ENCODE results near the gene GRIN2A. TPM values are rescaled to one million over a fixed set of nuclear protein-coding genes. Genes with fewer than 3 reads are reported as not detected.

Gene GRIN2A
- total RNA-seq, 1 donor from 2014 or later = not detected

DNA sequence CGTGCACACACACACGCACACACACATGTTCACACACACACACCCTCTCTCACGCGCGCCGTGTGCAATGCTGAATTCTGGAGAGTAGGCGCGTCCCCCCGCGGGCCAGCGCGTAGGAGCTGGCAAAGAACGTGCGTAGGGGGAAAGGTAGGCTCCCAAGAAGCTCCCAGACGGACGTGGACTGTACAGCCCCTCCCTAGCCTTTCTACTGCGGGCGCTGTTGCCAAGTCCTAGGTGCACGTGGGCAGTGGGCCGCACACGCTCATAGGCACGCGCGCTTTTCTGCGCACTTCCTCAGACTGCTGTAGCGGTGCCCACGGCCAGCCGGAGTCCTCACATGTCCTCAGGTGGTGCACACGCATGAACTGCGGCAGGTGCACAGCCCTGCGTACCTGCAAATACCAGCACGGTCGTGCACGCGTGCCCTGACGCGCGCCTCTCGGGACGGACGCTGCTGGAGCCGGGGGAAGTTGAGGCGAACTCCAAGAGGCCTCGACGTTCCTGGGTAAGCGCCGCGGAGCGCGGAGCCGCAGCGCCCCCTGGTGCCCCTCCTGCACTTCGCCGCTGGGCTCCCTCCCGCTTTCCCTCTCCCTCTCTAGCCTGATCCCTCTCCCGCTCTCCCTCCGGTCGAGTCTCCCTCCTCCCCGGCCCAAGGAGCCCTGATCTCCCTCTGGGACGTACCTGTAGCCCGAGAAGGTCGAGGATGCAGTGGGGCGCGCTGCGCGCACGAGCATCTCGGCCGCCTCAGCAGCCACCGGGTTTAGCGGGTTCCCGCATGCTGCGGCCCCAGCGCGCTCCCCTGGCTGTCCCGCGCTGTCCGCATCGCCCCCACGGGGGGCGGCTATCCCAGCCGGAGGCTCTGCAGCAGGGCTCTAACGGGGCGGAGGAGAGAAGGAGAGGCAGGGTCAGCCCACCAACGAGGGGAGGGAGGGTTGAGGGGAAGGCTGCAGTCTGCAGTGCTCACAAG, 749 bp downstream of the GRIN2A start:
- intact Hi-C loops (cut with micrococcal nuclease) = loop anchor here (5.0 kb wide), 1 partner anchor 1614 kb away; no protein-coding TSS in a partner anchor

DNA sequence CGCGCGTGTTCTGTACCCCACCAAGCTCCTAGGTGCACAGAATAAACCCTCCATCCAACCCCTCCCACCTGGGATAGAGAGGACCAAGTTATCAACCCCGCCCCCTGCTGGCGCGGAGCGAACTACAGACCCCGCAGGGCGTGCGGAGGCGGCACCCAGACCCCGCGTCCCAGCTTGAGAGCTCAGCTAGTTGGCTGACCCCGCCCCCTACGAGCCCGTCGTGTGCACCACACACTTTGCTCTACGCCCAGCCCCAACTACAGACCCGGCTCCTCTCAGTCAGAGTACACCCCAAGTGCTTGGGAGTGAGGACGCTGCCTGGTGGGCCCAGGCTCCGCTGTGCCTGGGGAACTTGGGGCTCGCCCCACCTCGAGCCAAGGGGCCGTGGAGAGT, 1.5 kb downstream of the GRIN2A start:
- intact Hi-C loops (cut with micrococcal nuclease) = loop anchor here (5.0 kb wide), 1 partner anchor 1613 kb away; no protein-coding TSS in a partner anchor

DNA sequence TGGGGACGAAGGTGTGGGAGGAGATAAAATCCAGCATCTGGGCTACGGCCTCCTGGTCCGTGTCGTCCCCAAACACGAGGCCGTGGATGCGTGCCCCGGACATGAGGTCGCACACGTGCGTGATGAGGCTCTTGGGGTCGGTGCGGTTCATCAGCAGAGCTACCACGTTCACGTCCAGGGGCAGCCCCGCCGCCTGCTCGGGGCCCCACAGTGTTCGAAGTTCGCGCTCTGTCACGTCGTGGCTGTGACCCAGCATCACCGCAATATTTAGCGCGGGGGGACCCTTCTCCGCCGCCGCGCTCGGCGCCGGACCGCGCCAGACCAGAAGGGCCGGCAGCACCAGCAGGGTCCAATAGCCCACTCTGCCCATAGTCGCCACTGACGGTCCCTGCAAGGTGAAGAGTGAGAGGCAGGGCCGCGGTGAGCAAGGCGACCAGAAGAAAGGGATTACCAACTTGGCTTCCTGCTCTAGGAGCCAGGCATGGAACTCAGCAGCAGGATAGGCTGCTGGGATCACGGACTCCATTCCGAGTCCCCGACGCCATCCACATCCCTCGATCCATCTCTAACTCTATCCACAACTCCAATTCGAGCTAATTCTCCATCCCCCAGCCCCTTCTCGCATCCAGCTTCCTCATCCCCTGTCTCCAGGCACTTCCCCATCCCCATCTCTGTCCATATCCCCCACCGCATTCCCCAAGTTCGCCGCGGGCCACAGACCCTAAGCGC, 2.0 kb downstream of the GRIN2A start:
- intact Hi-C loops (cut with micrococcal nuclease) = loop anchor here (5.0 kb wide), 1 partner anchor 1613 kb away; no protein-coding TSS in a partner anchor

DNA sequence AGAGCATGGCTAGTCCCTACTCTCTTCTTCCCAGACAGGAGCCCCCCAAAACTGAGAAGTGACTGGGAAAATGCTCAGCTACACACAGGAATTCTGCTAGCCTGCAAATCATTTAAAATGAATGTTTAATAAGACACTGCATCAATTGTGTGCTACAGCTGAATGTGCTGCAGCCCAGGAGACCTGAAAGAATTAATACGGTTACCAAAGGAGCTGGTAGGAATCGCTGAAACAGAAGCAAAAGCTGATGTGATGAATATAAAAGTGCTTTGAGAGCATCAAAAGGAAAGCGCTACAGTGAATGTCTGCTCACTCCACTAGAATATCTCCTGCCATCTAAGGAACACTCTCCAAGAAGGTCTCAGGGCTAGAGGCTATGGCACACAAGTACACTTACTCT, 3.7 kb downstream of the GRIN2A start:
- intact Hi-C loops (cut with micrococcal nuclease) = no loop called here

DNA sequence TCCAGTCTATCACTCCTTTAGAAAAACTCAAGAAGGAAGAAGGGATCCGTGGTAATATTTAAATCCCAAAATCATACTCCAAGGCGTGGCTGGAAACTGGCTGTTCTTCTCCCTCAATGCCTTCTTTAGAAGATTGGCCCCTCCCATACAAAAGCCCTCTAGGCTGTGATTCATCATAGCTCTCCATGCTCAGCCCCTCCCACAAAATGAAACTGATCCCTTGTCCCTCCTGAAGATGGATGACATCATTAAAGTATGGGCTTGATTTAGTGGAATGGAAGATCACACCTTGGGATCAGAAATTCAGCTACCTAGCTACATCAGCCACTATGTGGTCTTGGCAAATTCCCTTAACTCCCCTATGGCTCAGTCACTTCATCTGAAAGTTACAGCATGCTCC, 4.1 kb downstream of the GRIN2A start:
- intact Hi-C loops (cut with micrococcal nuclease) = no loop called here

DNA sequence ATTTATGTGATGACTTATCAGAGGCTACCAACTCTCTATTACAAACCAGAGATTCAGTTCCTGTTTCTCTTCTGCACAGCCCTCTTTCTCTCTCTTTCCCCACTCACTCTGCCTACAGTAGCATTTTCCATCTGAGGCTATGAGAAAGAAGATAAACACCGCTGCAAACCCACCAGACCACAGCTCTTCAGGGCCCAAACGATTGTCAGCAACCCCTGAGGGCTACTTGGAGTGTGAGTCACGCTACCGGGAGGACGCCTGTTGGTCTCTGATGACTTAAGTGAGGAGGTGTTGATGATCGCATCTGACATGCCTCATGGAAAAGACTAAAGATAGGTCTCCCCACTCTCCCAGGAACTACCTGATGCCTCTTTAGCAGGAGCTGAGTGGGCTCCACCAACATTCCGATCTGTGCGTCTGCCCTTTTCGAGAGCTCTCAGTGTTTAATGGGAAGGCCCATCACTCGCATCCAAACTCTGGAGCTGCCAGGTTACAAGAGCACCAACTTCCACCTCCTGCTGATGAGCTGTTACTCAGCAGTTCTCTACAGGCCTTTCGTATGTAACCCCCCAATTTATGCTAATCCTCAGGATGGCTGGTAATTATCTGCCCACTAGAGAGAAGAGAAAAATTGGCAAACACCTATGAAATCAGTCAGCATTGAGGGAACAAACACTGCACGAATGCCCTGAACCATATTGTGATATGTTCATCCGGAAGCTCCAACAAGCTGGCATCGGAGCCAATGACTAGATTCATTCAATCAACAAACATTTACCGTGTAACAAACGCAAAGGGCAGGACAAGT, 9.2 kb downstream of the GRIN2A start:
- intact Hi-C loops (cut with micrococcal nuclease) = no loop called here

DNA sequence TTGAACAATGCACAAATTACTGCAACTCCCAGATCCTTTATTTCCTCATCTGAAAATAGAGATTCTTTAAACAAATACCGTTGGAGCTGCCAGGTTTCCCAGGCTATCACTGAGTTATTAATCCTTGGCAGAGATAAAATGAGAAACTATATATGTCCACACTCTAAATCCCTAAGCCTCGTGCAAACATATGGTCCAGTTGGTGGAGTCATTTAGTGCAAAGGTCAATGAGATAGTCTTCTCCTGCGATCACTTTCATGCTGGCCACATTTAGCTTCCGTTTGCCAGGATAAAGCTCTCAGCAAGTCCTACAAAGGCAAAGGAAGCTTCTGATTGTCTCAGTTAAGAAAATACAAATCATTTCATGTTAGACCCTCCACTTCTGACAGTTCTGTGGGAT, 11.0 kb downstream of the GRIN2A start:
- intact Hi-C loops (cut with micrococcal nuclease) = no loop called here

DNA sequence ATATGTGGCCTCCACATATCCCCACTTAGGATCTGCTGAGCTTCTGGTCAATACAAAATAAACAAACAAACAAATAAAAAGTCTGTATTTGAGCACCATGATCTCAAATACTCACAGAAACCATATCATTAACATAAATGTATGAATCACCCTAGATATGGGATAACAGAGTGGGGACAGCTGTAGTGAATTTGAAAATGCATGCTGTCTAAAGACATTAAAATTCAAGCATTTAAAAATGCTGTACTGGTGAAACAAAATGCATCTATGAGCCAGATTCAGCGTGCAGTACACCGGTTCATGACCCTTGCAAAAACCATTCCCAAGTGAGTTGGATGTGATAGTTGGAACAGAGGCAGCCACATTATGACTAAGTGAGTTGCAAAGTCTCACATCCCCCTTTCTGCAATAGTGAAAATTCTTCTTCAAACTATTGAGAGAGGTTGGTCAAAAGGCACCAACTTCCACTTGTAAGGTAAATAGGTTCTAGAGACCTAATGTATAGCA, 12.3 kb downstream of the GRIN2A start:
- intact Hi-C loops (cut with micrococcal nuclease) = no loop called here

DNA sequence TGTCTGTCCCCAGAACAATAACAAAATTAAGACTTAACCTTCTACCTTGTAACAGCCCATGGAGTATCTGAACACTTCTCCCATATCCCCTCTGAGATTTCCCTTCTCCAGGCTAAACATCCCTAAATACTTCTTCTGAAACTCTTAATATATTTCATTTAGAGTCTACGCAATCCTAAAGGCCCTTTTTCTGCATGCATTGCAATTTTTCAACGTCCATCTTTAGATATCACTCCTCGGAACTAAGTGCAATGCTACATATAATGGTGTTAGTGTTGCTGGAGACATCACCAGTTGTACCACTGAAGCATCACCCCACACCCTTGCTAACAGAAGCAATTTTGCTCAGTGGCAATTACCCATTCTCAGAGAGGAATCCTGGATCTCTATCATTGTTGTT, 13.2 kb downstream of the GRIN2A start:
- intact Hi-C loops (cut with micrococcal nuclease) = no loop called here

DNA sequence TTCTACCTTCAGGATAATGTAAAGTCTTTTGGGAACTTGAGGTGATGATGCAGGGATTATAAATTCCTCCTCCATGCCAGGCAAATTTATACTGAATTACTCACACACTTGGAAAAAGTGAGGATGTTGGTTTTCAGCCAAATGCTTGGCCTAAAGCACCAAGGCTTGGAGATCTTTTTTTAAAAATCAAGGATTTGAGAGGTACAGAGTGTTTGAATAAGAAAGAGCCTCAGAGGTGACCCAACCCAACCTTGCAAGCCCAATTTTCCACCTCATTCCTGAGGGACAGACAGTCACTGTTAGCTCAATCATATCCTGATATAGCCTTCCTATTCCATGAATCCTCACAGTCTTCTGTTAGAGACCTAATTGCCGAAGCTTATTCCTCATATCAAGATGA, 14.0 kb downstream of the GRIN2A start:
- intact Hi-C loops (cut with micrococcal nuclease) = no loop called here

DNA sequence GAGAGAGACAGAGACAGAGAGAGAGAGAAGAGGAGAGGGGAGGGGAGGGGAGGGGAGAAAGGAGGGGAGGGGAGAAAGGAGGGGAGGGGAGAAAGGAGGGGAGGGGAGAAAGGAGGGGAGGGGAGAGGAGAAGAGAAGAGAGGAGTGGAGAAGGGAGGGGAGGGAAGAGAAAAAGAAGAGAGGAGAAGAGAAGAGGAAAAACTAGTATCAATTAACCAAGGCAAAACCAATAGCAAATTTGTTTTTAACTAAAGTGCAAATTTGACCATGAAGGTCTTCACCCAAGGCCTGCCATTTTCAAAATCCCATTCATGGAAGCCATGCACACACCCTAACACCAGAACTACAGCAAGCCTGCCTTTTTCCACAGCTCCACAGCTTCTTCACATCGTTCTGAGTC, 16.6 kb downstream of the GRIN2A start:
- intact Hi-C loops (cut with micrococcal nuclease) = no loop called here

DNA sequence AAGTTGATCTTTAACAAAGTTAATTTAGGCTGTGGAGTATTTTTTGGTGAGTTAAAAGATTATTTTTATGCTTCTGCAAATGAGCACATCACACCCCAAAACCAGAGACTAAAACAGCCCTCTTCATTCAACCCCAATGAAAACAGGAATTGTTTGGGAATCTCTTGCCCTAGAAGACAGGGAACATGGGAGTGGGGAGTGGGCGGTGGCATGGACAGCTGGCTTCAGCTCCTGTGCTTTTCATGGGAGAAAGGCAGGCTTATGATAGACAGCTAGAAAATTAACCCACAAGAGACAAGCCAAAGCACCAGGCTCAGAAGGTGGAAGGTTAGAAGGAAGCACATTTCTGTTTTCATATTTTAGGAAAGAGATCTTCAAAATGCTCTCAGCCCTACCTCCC, 19.2 kb downstream of the GRIN2A start:
- intact Hi-C loops (cut with micrococcal nuclease) = no loop called here

DNA sequence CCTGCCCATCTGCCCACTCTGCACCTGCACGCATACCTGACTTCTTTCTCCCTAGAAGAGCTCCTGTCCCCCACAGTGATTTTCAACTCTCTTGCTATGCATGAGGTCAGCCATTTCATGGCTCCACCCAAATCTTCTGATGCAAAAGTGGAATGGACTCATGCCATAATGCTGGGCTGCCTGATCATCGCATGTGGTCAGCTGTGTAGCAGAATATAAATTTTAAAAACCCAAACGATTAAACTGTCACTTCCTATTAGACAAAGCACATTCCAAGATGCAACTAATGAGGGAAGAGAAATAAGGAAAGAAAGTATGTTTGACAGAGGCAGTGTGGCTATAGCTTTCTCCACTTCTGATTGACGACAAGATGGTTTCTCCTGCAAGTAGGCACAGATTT, 26.1 kb downstream of the GRIN2A start:
- intact Hi-C loops (cut with micrococcal nuclease) = no loop called here

DNA sequence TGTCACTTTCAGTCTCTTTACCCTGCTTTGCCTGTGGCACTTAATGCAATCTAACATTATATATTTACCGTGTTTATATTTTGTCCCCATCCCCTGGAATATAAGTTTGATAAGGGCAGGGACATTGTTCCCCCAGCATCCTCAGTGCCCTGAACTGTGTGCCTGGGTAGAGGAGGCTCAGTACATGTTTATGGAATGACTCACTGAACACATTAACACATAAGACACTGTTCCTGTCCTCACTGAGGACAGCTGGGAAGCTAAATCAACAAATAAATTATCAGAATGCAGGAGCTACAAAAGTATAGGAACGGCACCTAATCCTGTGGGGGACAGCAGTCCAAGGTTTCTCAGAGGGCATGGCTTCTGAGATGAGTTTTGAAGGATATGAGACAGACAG, 27.8 kb downstream of the GRIN2A start:
- intact Hi-C loops (cut with micrococcal nuclease) = no loop called here

DNA sequence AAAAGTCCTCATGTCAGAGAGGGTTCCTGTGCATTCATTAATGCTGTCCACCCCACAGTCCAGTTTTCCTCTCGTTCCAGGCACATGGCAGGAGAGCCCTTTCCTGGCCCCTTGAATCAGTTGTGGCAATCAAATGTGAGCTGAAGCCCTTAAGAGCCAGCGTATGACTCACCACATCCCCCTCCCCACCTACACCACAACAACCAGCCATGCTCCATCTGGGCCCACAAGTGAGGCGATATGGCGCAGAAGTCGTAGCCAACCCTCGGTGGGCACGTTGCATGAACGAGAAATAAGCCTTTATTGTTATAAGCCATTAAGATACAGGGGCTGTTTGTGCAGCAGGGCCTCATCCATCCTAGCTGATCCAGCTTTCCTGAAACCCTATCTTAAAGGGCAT, 28.2 kb downstream of the GRIN2A start:
- intact Hi-C loops (cut with micrococcal nuclease) = no loop called here

DNA sequence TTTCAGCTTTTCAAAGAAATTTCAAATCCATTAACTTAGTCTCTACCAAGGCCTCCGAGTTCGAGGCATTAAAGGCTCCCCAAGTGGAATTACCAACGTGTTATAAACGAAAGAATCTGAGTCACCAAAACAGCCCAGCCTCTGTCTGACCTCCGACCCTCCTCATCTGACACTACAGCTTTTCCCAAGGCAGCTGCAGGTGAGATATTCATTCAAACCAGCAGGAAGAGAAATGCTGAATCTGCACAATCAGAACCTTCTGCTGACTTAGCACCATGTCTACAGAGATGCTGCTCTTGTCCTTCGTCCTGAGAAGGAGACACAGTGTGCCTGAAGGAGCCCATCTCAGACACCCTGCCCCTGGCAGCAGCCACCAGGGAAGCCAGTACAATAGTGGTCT, 30.5 kb downstream of the GRIN2A start:
- intact Hi-C loops (cut with micrococcal nuclease) = no loop called here

DNA sequence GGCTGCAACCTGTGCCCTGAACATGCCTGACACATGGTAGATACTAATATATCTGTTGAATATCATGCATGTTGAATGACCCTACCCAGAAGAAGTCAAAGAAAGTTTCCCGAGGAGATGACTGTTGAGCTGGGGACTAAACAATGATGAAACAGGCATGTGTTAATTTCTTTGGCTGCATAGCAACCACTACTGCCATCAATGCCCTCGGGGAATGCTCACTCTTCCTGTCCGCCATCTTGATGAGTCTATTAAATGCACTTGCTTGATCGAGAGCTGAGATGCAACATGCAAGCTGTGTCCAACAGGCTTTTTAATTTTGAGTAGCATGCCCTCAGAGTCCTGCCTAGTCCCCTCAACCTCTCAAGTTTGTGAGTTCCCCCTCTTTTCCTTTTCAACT, 31.3 kb downstream of the GRIN2A start:
- intact Hi-C loops (cut with micrococcal nuclease) = no loop called here

DNA sequence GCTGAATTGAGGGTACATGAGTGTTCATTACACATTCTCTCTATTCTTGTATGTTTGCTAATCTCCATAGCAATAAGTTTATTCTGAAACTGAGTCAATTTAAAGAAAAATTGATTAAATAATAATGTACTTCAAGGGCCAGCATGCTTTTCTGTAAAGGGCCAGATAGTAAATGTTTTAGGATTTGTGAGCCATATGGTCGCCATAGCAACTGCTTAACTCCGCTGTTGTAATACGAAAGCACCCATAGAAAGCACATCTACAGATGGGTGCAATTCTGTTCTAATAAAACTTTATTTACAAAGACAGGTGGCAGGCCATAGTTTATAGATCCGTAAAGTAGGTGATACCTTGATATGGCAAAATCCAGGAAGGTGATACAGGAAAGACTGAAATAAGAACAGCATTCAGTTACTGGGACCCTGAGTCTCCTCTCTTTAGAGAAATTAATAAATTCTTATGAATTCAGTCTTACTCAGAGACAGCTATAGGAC, 36.6 kb downstream of the GRIN2A start:
- intact Hi-C loops (cut with micrococcal nuclease) = no loop called here

DNA sequence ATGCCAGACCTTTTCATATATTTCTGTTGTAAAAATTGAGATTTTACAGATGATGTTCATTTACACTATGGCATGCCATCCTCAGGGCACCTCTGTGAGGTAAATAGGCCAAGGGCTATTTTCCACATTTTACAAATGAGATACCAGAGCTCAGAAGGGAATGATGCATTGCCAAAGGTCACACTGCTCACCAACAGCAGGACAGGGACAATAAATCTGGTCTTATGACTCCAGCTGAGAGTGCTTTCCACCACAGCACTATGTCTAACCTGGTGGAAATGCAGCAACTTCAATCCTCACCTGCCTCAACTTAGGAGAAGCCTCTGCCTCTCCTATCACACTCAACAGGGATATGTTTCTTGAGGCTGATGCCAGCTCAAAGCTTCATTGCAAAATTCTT, 40.6 kb downstream of the GRIN2A start:
- intact Hi-C loops (cut with micrococcal nuclease) = no loop called here

DNA sequence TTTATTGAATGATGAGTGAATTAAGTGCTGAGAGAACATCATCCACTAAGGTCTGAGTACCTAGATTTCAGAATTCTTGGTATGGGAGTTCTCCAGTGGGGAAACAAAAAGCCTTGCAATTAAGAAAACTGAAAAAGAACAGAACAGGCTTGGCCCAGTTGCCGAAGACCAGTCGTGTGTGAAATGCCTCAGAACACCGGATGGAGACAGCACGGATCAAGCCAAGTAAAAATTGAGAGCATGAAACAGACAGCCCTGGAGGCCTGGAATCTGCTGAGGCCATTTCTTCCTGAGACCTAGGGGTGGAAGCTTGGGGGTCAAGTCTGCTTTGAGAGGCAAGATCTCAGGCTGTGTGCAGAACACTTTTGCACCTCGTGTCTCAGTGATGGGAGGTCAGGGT, 43.3 kb downstream of the GRIN2A start:
- intact Hi-C loops (cut with micrococcal nuclease) = no loop called here

DNA sequence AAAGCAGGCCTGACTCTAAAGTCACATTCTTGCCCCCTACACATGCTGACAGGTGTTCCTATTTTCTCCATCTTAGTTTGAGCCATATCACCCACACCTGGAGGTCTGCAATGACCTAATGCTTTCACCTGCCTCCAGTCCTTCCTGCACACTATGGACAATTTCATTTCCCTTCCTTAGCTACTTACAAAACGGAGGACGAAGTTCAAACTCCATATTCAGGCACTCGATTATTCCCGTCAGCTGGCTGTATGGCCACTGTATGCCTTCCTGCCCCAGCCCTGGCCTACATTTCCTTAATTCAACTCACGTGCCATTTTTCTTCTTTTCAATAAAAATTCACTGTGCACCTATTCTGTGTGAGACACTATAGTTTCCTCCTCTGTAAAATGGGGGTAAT, 44.9 kb downstream of the GRIN2A start:
- intact Hi-C loops (cut with micrococcal nuclease) = no loop called here
